A549 (cell line): ENCODE results near the gene ARHGAP26.

ENCODE experiments used
- CHD4 ChIP-seq: fragments of 200-600 bp; sonication (generic); IDR thresholded peaks from 2 replicates; pipeline ENCODE4 v1.6.1; 2016; ENCODE audit warnings: antibody characterized with exemption, mild to moderate bottlenecking, borderline replicate concordance
- CTCF ChIP-seq: fragments of >200 bp; sonication (Bioruptor Twin); formaldehyde crosslinking; IDR thresholded peaks from 3 replicates; pipeline ENCODE4 v1.5.1; 2016
- MAX ChIP-seq: IDR thresholded peaks from 2 replicates; pipeline ENCODE4 v1.6.1; 2012
- POLR2A ChIP-seq: IDR thresholded peaks from 2 replicates; pipeline ENCODE4 v1.6.1; 2012; ENCODE audit warnings: mild to moderate bottlenecking, low read length
- RFX5 ChIP-seq: fragments of 450-650 bp; IDR thresholded peaks from 2 replicates; pipeline ENCODE4 v1.7.1; 2014; ENCODE audit warnings: antibody characterized with exemption, mild to moderate bottlenecking, moderate library complexity

- TF ChIP-seq CTCF (no peak), CHD4 (no peak), MAX (no peak), POLR2A (no peak), RFX5 (no peak)
Measured at GRCh38 chr5:142998316-142999020, 228.3 kb downstream of the ARHGAP26 start.
